Osteoblast (primary cell): Measurements from ENCODE around the gene CYSRT1. TPM values are rescaled to one million over a fixed set of nuclear protein-coding genes. Genes with fewer than 3 reads are reported as not detected.

Source experiments
- DNase-seq: peaks from one replicate; pipeline ENCODE4 v3.0.0; 2011; ENCODE audit warnings: low spot score, mixed read lengths; ENCODE audit not compliant: insufficient read length; ENCODE audit errors: missing footprints
- H2AFZ ChIP-seq: 2 replicates; pipeline ENCODE4 v1.6.0; 2011; ENCODE audit warnings: mild to moderate bottlenecking, low read length
- H3K27ac ChIP-seq: 2 replicates; pipeline ENCODE4 v1.5.1; 2011; ENCODE audit warnings: mild to moderate bottlenecking, low read depth, low read length, moderate library complexity
- H3K27me3 ChIP-seq: 2 replicates; pipeline ENCODE4 v1.6.0; 2012; ENCODE audit warnings: mild to moderate bottlenecking, control low read depth, inconsistent platforms, low read length, moderate library complexity; ENCODE audit not compliant: insufficient read depth
- H3K36me3 ChIP-seq: 2 replicates; pipeline ENCODE4 v1.5.1; 2011; ENCODE audit warnings: mild to moderate bottlenecking, low read length, control low read depth, moderate library complexity; ENCODE audit not compliant: insufficient read depth
- H3K4me1 ChIP-seq: 2 replicates; pipeline ENCODE4 v1.5.1; 2011; ENCODE audit warnings: mild to moderate bottlenecking, low read length, control low read depth, moderate library complexity; ENCODE audit not compliant: insufficient read depth
- H3K4me2 ChIP-seq: 2 replicates; pipeline ENCODE4 v1.6.0; 2011; ENCODE audit warnings: mild to moderate bottlenecking, low read length; ENCODE audit not compliant: insufficient read depth
- H3K4me3 ChIP-seq: fragments of 200-600 bp; sonication (generic); 3 replicates; pipeline ENCODE4 v1.5.1; 2012; ENCODE audit warnings: mild to moderate bottlenecking, low read length, inconsistent platforms; ENCODE audit not compliant: insufficient read depth
- H3K79me2 ChIP-seq: 2 replicates; pipeline ENCODE4 v1.6.0; 2012; ENCODE audit warnings: mild to moderate bottlenecking, low read length, control low read depth, inconsistent platforms; ENCODE audit not compliant: insufficient read depth
- H3K9me3 ChIP-seq: 2 replicates; pipeline ENCODE4 v1.5.1; 2011; ENCODE audit warnings: low read depth, low read length, control low read depth
- H4K20me1 ChIP-seq: 2 replicates; pipeline ENCODE4 v1.6.0; 2012; ENCODE audit warnings: mild to moderate bottlenecking, low read length, control low read depth; ENCODE audit not compliant: insufficient read depth
- CTCF ChIP-seq: IDR thresholded peaks from 2 replicates; pipeline ENCODE4 v1.5.1; 2011; ENCODE audit warnings: mild to moderate bottlenecking, low read depth, low read length, moderate library complexity; ENCODE audit errors: extremely low read depth
- total RNA-seq: library from RNA; depleted of rRNA; stranded (reverse); fragments of >200 nt; gene quantifications from 2 replicates; pipeline ENCODE4 v1.2.3, GENCODE V29; 2012

CYSRT1 gene
- total RNA-seq, 1 donor: 1.1 TPM

GRCh38 chr9:137231372-137232039, 6.5 kb downstream of the CYSRT1 start:
- Histone ChIP-seq H4K20me1 (peaks cover 6% of the 10 kb centered on the region), H3K79me2 (no peaks in the 10 kb centered on the region), H2AFZ (no peak overlapping the region), H3K27me3 (no peaks in the 10 kb centered on the region), H3K4me3 (no peak overlapping the region), H3K36me3 (no peaks in the 10 kb centered on the region), H3K4me2 (no peak overlapping the region), H3K9me3 (no peaks in the 10 kb centered on the region), H3K27ac (no peak overlapping the region), H3K4me1 (peaks cover under 1% of the 10 kb centered on the region)
- no peak for TF ChIP-seq CTCF
- DNase-seq: no peak

GRCh38 chr9:137232101-137232500, 7.1 kb downstream of the CYSRT1 start:
- Histone ChIP-seq H3K27ac (no peak overlapping the region), H3K4me1 (peaks cover 3% of the 10 kb centered on the region), H3K4me3 (no peak overlapping the region), H3K79me2 (peaks cover under 1% of the 10 kb centered on the region), H3K36me3 (no peaks in the 10 kb centered on the region), H4K20me1 (peaks cover 9% of the 10 kb centered on the region), H3K4me2 (no peak overlapping the region), H3K9me3 (no peaks in the 10 kb centered on the region), H3K27me3 (no peaks in the 10 kb centered on the region), H2AFZ (no peak overlapping the region)
- no peak for DNase-seq
- no peak for TF ChIP-seq CTCF

GRCh38 chr9:137232510-137232909, 7.5 kb downstream of the CYSRT1 start:
- H3K36me3 ChIP-seq: no peaks in the 10 kb centered on the region
- H4K20me1 ChIP-seq: peaks cover 10% of the 10 kb centered on the region
- H3K4me3 ChIP-seq: no peak overlapping the region
- DNase-seq: no peak
- H3K9me3 ChIP-seq: no peaks in the 10 kb centered on the region
- H3K4me1 ChIP-seq: peaks cover 3% of the 10 kb centered on the region
- H2AFZ ChIP-seq: no peak overlapping the region
- H3K27me3 ChIP-seq: no peaks in the 10 kb centered on the region
- H3K4me2 ChIP-seq: no peak overlapping the region
- H3K79me2 ChIP-seq: peaks cover 4% of the 10 kb centered on the region
- H3K27ac ChIP-seq: no peak overlapping the region
- no peak for TF ChIP-seq CTCF

GRCh38 chr9:137233143-137233980, 8.4 kb downstream of the CYSRT1 start:
- H3K79me2 ChIP-seq: peaks cover 12% of the 10 kb centered on the region
- DNase-seq: no peak
- no peak for TF ChIP-seq CTCF
- H3K27ac ChIP-seq: no peak overlapping the region
- no peaks in the 10 kb centered on the region for H3K9me3 ChIP-seq
- H3K4me2 ChIP-seq: no peak overlapping the region
- no peak overlapping the region for H3K4me3 ChIP-seq
- no peak overlapping the region for H2AFZ ChIP-seq
- H3K36me3 ChIP-seq: no peaks in the 10 kb centered on the region
- H4K20me1 ChIP-seq: peaks cover 10% of the 10 kb centered on the region
- peaks cover 3% of the 10 kb centered on the region for H3K4me1 ChIP-seq
- no peaks in the 10 kb centered on the region for H3K27me3 ChIP-seq
